H9 (cell line): ENCODE measurements around the gene PTPRK. TPM values are rescaled to one million over a fixed set of nuclear protein-coding genes. Genes with fewer than 3 reads are reported as not detected.

ENCODE experiments used
- DNase-seq: peaks from one replicate; pipeline ENCODE4 v3.0.0-alpha.2; 2017
- H2AFZ ChIP-seq: one replicate; pipeline ENCODE4 v1.6.1; 2013; ENCODE audit warnings: mild to moderate bottlenecking, low read length, control low read depth, moderate library complexity
- H2AK5ac ChIP-seq: 2 replicates; pipeline ENCODE4 v1.6.1; 2013; ENCODE audit warnings: low read length, control low read depth, mixed read lengths; ENCODE audit not compliant: insufficient read length
- H2BK120ac ChIP-seq: one replicate; pipeline ENCODE4 v1.6.1; 2013; ENCODE audit warnings: low read depth, mild to moderate bottlenecking, low read length, control low read depth, inconsistent platforms; ENCODE audit not compliant: poor library complexity, severe bottlenecking
- H2BK12ac ChIP-seq: 2 replicates; pipeline ENCODE4 v1.6.1; 2013; ENCODE audit warnings: low read length, control low read depth, mixed read lengths, low read depth; ENCODE audit not compliant: insufficient read length
- H2BK15ac ChIP-seq: 2 replicates; pipeline ENCODE4 v1.6.1; 2013; ENCODE audit warnings: low read depth, low read length, control low read depth
- H2BK20ac ChIP-seq: one replicate; pipeline ENCODE4 v1.6.1; 2013; ENCODE audit warnings: low read depth, mild to moderate bottlenecking, low read length, control low read depth, inconsistent platforms; ENCODE audit not compliant: poor library complexity, severe bottlenecking
- H2BK5ac ChIP-seq: 2 replicates; pipeline ENCODE4 v1.6.1; 2013; ENCODE audit warnings: low read length, control low read depth, mixed read lengths; ENCODE audit not compliant: insufficient read length
- H3K14ac ChIP-seq: 2 replicates; pipeline ENCODE4 v1.6.1; 2013; ENCODE audit warnings: low read length, control low read depth; ENCODE audit not compliant: insufficient read depth
- H3K18ac ChIP-seq: 2 replicates; pipeline ENCODE4 v1.6.1; 2013; ENCODE audit warnings: low read depth, mild to moderate bottlenecking, mixed read lengths, low read length, control low read depth; ENCODE audit not compliant: insufficient read length
- H3K23ac ChIP-seq: 2 replicates; pipeline ENCODE4 v1.6.1; 2013; ENCODE audit warnings: low read length, control low read depth, mixed read lengths, low read depth; ENCODE audit not compliant: insufficient read length
- H3K23me2 ChIP-seq: 2 replicates; pipeline ENCODE4 v1.6.1; 2013; ENCODE audit warnings: low read depth, mild to moderate bottlenecking, mixed read lengths, low read length, control low read depth; ENCODE audit not compliant: insufficient read length, poor library complexity, severe bottlenecking
- H3K27ac ChIP-seq: 2 replicates; pipeline ENCODE4 v1.5.1; 2013; ENCODE audit warnings: low read length, control low read depth, mixed read lengths, low read depth; ENCODE audit not compliant: insufficient read length
- H3K27me3 ChIP-seq: 2 replicates; pipeline ENCODE4 v1.6.1; 2013; ENCODE audit warnings: low read length, control low read depth, inconsistent platforms; ENCODE audit not compliant: insufficient read depth
- H3K4ac ChIP-seq: 2 replicates; pipeline ENCODE4 v1.6.1; 2013; ENCODE audit warnings: low read depth, mild to moderate bottlenecking, control low read depth, inconsistent platforms, low read length, moderate library complexity
- H3K4me1 ChIP-seq: 2 replicates; pipeline ENCODE4 v1.6.1; 2013; ENCODE audit warnings: low read length, control low read depth, inconsistent platforms; ENCODE audit not compliant: insufficient read depth
- H3K4me2 ChIP-seq: 2 replicates; pipeline ENCODE4 v1.6.1; 2013; ENCODE audit warnings: low read length, control low read depth, mixed read lengths; ENCODE audit not compliant: insufficient read length, insufficient read depth
- H3K56ac ChIP-seq: 2 replicates; pipeline ENCODE4 v1.6.1; 2013; ENCODE audit warnings: low read depth, mild to moderate bottlenecking, mixed read lengths, low read length, control low read depth; ENCODE audit not compliant: insufficient read length
- H3K79me1 ChIP-seq: 2 replicates; pipeline ENCODE4 v1.6.1; 2013; ENCODE audit warnings: low read depth, mild to moderate bottlenecking, moderate library complexity, low read length, control low read depth, inconsistent platforms; ENCODE audit not compliant: insufficient read depth, poor library complexity, severe bottlenecking
- H3K79me2 ChIP-seq: 2 replicates; pipeline ENCODE4 v1.6.1; 2013; ENCODE audit warnings: low read length, control low read depth, inconsistent platforms; ENCODE audit not compliant: insufficient read depth
- H3K9ac ChIP-seq: 2 replicates; pipeline ENCODE4 v1.6.1; 2013; ENCODE audit warnings: low read length, control low read depth, mixed read lengths; ENCODE audit not compliant: insufficient read length; ENCODE audit errors: extremely low read depth
- H3K9me3 ChIP-seq: one replicate; pipeline ENCODE4 v1.6.1; 2013; ENCODE audit warnings: low read depth, low read length, inconsistent platforms; ENCODE audit not compliant: control insufficient read depth
- H3T11ph ChIP-seq: one replicate; pipeline ENCODE4 v1.6.1; 2013; ENCODE audit warnings: mild to moderate bottlenecking, low read length, control low read depth, inconsistent platforms
- H4K20me1 ChIP-seq: one replicate; pipeline ENCODE4 v1.6.1; 2013; ENCODE audit not compliant: control insufficient read depth, insufficient read length, insufficient read depth
- H4K5ac ChIP-seq: 2 replicates; pipeline ENCODE4 v1.6.1; 2013; ENCODE audit warnings: low read depth, mild to moderate bottlenecking, mixed read lengths, low read length, control low read depth; ENCODE audit not compliant: insufficient read length
- H4K8ac ChIP-seq: replicated peaks from 2 replicates; pipeline ENCODE4 v1.6.1; 2013; ENCODE audit warnings: low read length, control low read depth, mixed read lengths, low read depth; ENCODE audit not compliant: insufficient read length
- H4K91ac ChIP-seq: 2 replicates; pipeline ENCODE4 v1.6.1; 2013; ENCODE audit warnings: low read depth, mild to moderate bottlenecking, moderate library complexity, mixed read lengths, low read length, control low read depth; ENCODE audit not compliant: insufficient read length
- H3K27ac Mint-ChIP-seq, 3 experiments: 2 replicates in 2 of 3; 3 replicates in 1 of 3; pipeline ENCODE4 v1.8.0; 2020 to 2021; ENCODE audit warnings: mixed read lengths in 3 of 3, mild to moderate bottlenecking in 1 of 3, moderate library complexity in 1 of 3
- H3K27me3 Mint-ChIP-seq: 2 replicates; pipeline ENCODE4 v1.8.0; 2021; ENCODE audit warnings: low read depth, mild to moderate bottlenecking, moderate library complexity, mixed read lengths
- H3K36me3 Mint-ChIP-seq, 3 experiments: 2 replicates in 2 of 3; 3 replicates in 1 of 3; pipeline ENCODE4 v1.8.0; 2020 to 2021; ENCODE audit warnings: low read depth in 3 of 3, mixed read lengths in 3 of 3; ENCODE audit not compliant: insufficient read depth in 1 of 3
- H3K4me1 Mint-ChIP-seq, 2 experiments: 2 replicates each; pipeline ENCODE4 v1.8.0; 2020; ENCODE audit warnings: mixed read lengths in 2 of 2
- H3K4me3 Mint-ChIP-seq, 2 experiments: 2 replicates in 1 of 2; 3 replicates in 1 of 2; pipeline ENCODE4 v1.8.0; 2020 to 2021; ENCODE audit warnings: mild to moderate bottlenecking in 2 of 2, mixed read lengths in 2 of 2, moderate library complexity in 1 of 2
- H3K9me3 Mint-ChIP-seq, 2 experiments: 2 replicates in 1 of 2; 3 replicates in 1 of 2; pipeline ENCODE4 v1.8.0; 2020; ENCODE audit warnings: mild to moderate bottlenecking in 2 of 2, mixed read lengths in 2 of 2, moderate library complexity in 1 of 2
- WGBS: extraction: QIAGEN DNeasy Blood & Tissue Kit; methylation state at CpG from one replicate; pipeline ENCODE4 v1.1.7; 2013; ENCODE audit warnings: missing lambda C conversion rate, low lambda C conversion rate, mixed read lengths; ENCODE audit not compliant: insufficient read length; ENCODE audit errors: extremely low coverage; 5-methylcytosine and 5-hydroxymethylcytosine counted together
- total RNA-seq: library from RNA; stranded (reverse); gene quantifications from 2 replicates; pipeline ENCODE4 v1.2.1, GENCODE V29; 2021
- TF ChIP-seq, protein P1 (sequence below): fragments of 200-600 bp; sonication (generic); conservative IDR thresholded peaks from 3 replicates; pipeline ENCODE4 v1.8.0; 2021; ENCODE audit warnings: antibody characterized with exemption, mild to moderate bottlenecking

PTPRK gene
- total RNA-seq, 1 experiment from 2014 or later = 47.9 TPM

DNA sequence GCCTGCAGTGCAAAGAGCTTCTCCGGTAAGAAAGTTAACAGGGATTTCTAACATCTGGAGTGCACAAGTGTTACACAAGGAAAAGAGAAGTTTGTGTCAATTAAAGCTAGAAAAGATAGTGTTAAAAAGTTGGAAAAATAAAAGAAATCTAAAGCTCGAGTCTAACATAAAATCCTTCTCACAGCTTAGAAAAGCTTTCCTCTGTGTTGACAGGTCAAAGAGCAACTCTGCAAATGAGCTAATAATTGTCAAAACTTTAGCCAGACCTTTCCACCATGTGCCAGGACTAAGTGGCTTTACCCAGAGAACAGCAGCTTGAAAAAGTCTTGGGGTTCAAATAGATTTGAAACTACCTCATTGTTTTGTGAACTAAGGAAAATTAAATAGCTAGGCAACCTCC, 14.8 kb downstream of the PTPRK start:
- H2AK5ac ChIP-seq = no peak overlapping the region
- TF ChIP-seq, protein P1, sequence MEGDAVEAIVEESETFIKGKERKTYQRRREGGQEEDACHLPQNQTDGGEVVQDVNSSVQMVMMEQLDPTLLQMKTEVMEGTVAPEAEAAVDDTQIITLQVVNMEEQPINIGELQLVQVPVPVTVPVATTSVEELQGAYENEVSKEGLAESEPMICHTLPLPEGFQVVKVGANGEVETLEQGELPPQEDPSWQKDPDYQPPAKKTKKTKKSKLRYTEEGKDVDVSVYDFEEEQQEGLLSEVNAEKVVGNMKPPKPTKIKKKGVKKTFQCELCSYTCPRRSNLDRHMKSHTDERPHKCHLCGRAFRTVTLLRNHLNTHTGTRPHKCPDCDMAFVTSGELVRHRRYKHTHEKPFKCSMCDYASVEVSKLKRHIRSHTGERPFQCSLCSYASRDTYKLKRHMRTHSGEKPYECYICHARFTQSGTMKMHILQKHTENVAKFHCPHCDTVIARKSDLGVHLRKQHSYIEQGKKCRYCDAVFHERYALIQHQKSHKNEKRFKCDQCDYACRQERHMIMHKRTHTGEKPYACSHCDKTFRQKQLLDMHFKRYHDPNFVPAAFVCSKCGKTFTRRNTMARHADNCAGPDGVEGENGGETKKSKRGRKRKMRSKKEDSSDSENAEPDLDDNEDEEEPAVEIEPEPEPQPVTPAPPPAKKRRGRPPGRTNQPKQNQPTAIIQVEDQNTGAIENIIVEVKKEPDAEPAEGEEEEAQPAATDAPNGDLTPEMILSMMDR = no peak
- no peaks in the 10 kb centered on the region; a peak in 1 of 7 replicates for H3K36me3 Mint-ChIP-seq
- no peak overlapping the region for H3K4me2 ChIP-seq
- no peaks in the 10 kb centered on the region for H3K9me3 Mint-ChIP-seq
- H3K27me3 Mint-ChIP-seq = no peaks in the 10 kb centered on the region
- no peak overlapping the region for H3K18ac ChIP-seq
- H3K27ac ChIP-seq = no peak overlapping the region
- peaks cover 4% of the 10 kb centered on the region; the same call in 1 of the 2 replicates for H3K79me2 ChIP-seq
- peaks cover 14% of the 10 kb centered on the region for H3K79me1 ChIP-seq
- H3K27ac Mint-ChIP-seq = peak overlapping the region in 1 of 3 experiments; percentile 37; a peak in 1 of 7 replicates
- no peak overlapping the region for H4K5ac ChIP-seq
- WGBS = no CpG with 5 or more reads among the region's 2 CpGs
- no peak overlapping the region for H3K4me3 Mint-ChIP-seq
- H2AFZ ChIP-seq = no peak overlapping the region
- H4K8ac ChIP-seq = no peak overlapping the region
- H2BK5ac ChIP-seq = no peak overlapping the region
- no peak overlapping the region for H2BK20ac ChIP-seq
- H2BK120ac ChIP-seq = no peak overlapping the region
- no peaks in the 10 kb centered on the region for H3K9me3 ChIP-seq
- no peak for DNase-seq
- peaks cover 24 to 34% of the 10 kb centered on the region in 2 experiments for H3K4me1 Mint-ChIP-seq
- no peak overlapping the region for H3K23ac ChIP-seq
- no peak overlapping the region for H4K91ac ChIP-seq
- H3K56ac ChIP-seq = no peak overlapping the region
- no peak overlapping the region for H3T11ph ChIP-seq
- H2BK15ac ChIP-seq = no peak overlapping the region
- no peak overlapping the region for H3K14ac ChIP-seq
- peaks cover 3% of the 10 kb centered on the region; the same call in 1 of the 2 replicates for H3K4me1 ChIP-seq
- H3K9ac ChIP-seq = no peak overlapping the region
- H4K20me1 ChIP-seq = no peaks in the 10 kb centered on the region
- H3K27me3 ChIP-seq = no peaks in the 10 kb centered on the region
- H2BK12ac ChIP-seq = no peak overlapping the region
- H3K4ac ChIP-seq = no peak overlapping the region
- no peaks in the 10 kb centered on the region for H3K23me2 ChIP-seq
